ENCODE measurements around the gene ZRANB2. TPM values are rescaled to one million over a fixed set of nuclear protein-coding genes. Genes with fewer than 3 reads are reported as not detected.

The ZRANB2 gene
- total RNA-seq, 1 experiment from 2014 or later = 67.9 TPM

DNA sequence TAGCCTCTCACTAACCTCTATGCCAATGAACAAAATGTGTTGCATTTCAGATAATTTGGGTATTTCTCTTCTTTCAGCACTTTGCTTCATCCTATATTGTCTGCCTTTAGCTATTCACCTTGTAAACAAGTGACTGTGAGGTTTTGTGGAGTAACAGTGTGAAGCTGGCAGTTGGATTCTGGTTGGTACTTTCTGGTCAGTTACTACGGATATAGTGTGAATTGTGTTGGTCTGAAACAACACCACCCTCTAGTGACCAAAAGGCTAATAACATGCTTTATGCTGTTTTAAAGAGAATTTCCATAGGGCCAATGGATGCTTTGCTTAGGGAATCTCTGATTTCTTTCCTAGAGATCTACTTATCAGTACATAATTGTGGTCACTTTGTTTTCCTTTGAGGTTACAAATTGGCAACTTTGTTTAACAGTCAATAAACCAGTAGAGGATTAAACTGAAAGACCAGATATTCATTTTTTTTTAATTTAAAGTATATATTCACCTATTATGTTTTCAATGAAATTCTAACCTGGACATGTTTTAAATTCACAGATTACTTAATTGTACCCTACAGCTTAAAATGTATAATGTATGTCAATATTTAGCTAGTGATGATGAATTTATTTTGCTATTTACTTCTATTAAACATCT lies 30.8 kb downstream of the ZRANB2 start:
- BruUV-seq (replicated peaks) = no TSS peak
- Histone ChIP-seq H3K9me3 (ENCODE audit: control insufficient read depth in 1 of 2, insufficient read depth in 1 of 2, low read depth in 1 of 2, low read length in 2 of 2) (no peaks in the 10 kb centered on the region), H4K20me1 (ENCODE audit: insufficient read depth) (no peaks in the 10 kb centered on the region), H3K36me3 (ENCODE audit: control insufficient read depth in 1 of 2, insufficient read depth in 2 of 2, low read length in 2 of 2) (no peaks in the 10 kb centered on the region), H3K27ac (ENCODE audit: low read depth, low read length) (no peak overlapping the region), H3K27me3 (ENCODE audit: insufficient read depth, low read length) (no peaks in the 10 kb centered on the region), H2AFZ (ENCODE audit: low read depth, low read length, poor library complexity, severe bottlenecking) (no peak overlapping the region), H3K79me2 (ENCODE audit: insufficient read depth, low read length) (no peaks in the 10 kb centered on the region), H3K9ac (ENCODE audit: low read length) (no peak overlapping the region), H3K4me1 (ENCODE audit: control insufficient read depth in 1 of 2, insufficient read depth in 2 of 2, low read length in 2 of 2) (no peaks in the 10 kb centered on the region), H3K4me3 (replicated peaks in 1 of 2; ENCODE audit: low read depth in 1 of 2, low read length in 2 of 2) (no peak overlapping the region), H3K9me2 (ENCODE audit: insufficient read depth) (no peaks in the 10 kb centered on the region), H3K4me2 (ENCODE audit: low read length) (no peak overlapping the region)
- ChIA-PET POLR2A (no interaction called here), CTCF (interaction anchor here (0.6 to 1.0 kb wide), 2 partner anchors 364 to 521 kb away, joined by 4 to 5 read pairs; no protein-coding TSS in a partner anchor), RAD21 (ENCODE audit: low non-redundant PET in 1 of 2, low total read pairs in 2 of 2, uncharacterized antibody in 2 of 2, unreplicated experiment in 2 of 2) (no interaction called here)
- DNase-seq (ENCODE audit: low read depth, low spot score) = peak; percentile 61
- intact Hi-C loops (cut with micrococcal nuclease) = loop anchor here (1.0 to 10.0 kb wide), 3 partner anchors 365 to 915 kb away; no protein-coding TSS in a partner anchor
- ATAC-seq = peak; percentile 80
- TF ChIP-seq, protein P1, sequence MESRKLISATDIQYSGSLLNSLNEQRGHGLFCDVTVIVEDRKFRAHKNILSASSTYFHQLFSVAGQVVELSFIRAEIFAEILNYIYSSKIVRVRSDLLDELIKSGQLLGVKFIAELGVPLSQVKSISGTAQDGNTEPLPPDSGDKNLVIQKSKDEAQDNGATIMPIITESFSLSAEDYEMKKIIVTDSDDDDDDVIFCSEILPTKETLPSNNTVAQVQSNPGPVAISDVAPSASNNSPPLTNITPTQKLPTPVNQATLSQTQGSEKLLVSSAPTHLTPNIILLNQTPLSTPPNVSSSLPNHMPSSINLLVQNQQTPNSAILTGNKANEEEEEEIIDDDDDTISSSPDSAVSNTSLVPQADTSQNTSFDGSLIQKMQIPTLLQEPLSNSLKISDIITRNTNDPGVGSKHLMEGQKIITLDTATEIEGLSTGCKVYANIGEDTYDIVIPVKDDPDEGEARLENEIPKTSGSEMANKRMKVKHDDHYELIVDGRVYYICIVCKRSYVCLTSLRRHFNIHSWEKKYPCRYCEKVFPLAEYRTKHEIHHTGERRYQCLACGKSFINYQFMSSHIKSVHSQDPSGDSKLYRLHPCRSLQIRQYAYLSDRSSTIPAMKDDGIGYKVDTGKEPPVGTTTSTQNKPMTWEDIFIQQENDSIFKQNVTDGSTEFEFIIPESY (IDR thresholded peaks at IDR 0.05; ENCODE audit: extremely low read depth, insufficient replicate concordance, low read length) = no peak
- no peak for TF ChIP-seq CBX3 (IDR thresholded peaks at IDR 0.05; ENCODE audit: low read depth)
- TF ChIP-seq RAD21 (IDR thresholded peaks at IDR 0.05; ENCODE audit: low read depth) = peak; percentile 83
- TF ChIP-seq, protein P2, sequence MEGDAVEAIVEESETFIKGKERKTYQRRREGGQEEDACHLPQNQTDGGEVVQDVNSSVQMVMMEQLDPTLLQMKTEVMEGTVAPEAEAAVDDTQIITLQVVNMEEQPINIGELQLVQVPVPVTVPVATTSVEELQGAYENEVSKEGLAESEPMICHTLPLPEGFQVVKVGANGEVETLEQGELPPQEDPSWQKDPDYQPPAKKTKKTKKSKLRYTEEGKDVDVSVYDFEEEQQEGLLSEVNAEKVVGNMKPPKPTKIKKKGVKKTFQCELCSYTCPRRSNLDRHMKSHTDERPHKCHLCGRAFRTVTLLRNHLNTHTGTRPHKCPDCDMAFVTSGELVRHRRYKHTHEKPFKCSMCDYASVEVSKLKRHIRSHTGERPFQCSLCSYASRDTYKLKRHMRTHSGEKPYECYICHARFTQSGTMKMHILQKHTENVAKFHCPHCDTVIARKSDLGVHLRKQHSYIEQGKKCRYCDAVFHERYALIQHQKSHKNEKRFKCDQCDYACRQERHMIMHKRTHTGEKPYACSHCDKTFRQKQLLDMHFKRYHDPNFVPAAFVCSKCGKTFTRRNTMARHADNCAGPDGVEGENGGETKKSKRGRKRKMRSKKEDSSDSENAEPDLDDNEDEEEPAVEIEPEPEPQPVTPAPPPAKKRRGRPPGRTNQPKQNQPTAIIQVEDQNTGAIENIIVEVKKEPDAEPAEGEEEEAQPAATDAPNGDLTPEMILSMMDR (IDR thresholded peaks at IDR 0.05 in 2 of 3, conservative IDR thresholded peaks at IDR 0.05 in 1 of 3; ENCODE audit: borderline replicate concordance in 1 of 3, insufficient read depth in 1 of 3, low read depth in 2 of 3, low read length in 2 of 3) = peak; percentile 49 to 72 (median 61); a peak in 5 of 6 replicates
